HG02610 (cell line): ENCODE results near the gene ESPL1.

Source experiments
- ATAC-seq: cut with Tn5 transposase; IDR thresholded peaks from one replicate; pipeline ENCODE4 v1.9.1; 2021; ENCODE audit warnings: mild to moderate bottlenecking, moderate library complexity; ENCODE audit not compliant: unreplicated experiment

The ESPL1 gene

DNA sequence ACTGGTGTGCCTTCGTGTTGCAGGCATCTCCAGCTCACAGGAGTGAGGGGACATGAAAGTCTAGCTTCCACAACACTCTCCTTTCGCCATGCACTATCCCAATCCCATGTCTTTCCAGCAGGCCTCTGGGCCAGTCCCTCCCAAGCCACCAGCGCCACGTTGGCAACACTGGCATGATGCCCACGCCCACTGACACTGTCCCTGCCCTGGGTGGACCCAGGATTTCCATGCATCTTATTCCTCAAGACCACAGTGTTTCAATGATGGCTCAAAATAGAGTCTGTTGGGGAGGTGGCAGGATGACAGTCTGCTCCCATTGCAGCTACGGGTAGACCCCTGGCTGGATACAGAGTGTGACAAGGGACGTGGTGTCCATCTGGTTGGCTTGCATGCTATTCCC, 65.7 kb downstream of the ESPL1 start:
- no peak for ATAC-seq

GRCh38 chr12:53334822-53335221, 66.7 kb downstream of the ESPL1 start:
- no peak for ATAC-seq

DNA sequence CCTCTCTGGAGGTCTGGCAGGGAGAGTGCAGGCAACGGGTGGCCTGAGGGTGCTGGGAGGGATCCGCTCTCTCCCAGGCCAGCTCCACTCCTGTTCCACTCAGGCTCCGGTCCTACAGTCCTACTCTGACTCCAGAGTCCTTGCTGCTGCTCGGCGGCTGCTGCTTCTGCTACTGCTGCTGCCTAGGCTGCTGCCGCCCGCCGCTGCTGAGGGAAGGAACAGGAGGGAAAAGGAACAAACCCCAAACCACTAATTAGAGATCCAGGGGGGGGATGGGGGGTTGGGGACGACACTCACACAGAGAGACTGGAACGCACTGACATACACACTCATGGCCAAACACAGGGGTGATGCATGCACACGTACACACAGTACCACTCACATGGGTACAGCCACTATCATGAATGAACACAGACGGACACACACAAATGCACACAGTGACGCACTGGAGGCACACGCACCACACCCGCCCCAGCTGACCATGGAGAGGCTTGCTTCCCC, 68.1 kb downstream of the ESPL1 start, which contains the start of gene SP7:
Gene SP7, minus strand, starts transcription at position 174 of the 501 bp plus-strand sequence. CDS start 708 bp downstream, outside the sequence.
- no peak for ATAC-seq

DNA sequence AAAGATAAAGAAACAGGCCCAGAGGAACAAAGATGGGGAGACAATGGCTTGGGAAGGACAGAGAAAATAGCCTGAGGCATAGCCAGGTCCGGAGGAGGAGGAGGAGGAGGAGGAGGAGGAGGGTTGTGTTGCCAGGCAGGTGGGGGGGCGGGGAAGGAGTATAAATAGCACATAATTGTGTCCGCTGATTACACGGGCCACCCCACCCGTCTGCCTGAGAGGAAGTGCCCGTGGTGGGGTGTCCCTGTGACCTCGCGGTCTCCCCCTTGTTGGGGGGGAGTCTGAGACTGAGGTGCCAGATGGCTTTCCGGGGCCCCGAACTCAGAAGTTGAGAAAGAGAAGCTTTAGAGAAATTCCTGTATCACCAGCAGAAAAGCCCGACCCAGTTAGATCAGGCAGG, 69.9 kb downstream of the ESPL1 start:
- ATAC-seq, result no peak

- ATAC-seq, result no peak
Observed at GRCh38 chr12:53338916-53339315, 70.8 kb downstream of the ESPL1 start.

DNA sequence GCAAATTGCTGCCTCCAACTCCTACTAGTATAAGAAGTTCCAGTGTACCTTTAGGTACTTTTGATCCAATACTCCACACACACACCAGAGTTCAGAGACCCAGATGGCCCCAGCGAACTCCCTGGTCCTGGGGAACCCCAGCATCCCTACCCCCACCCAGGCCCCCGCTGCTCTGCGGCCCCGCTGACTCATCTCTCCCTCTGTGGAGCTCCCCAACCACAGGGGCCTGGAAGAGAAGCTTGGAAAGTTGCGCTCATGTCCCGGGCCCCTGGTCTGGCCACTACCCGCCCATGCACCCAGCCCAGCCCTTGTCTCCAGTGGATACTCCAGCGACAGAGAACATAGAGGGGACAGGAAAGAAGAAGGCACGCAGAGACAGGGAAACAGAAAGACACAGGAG, 72.3 kb downstream of the ESPL1 start:
- no peak for ATAC-seq
